HepG2 (cell line): Measurements from ENCODE around the gene KLC4. TPM values are rescaled to one million over a fixed set of nuclear protein-coding genes. Genes with fewer than 3 reads are reported as not detected.

Experiments
- ATF2 ChIP-seq: sonication (generic); formaldehyde crosslinking; IDR thresholded peaks from 2 replicates; pipeline ENCODE4 v1.4.0; 2020; ENCODE audit warnings: missing genetic modification reagents
- CREB3 ChIP-seq: sonication (generic); formaldehyde crosslinking; IDR thresholded peaks from 2 replicates; pipeline ENCODE4 v1.5.0; 2020; ENCODE audit warnings: missing genetic modification reagents
- FUBP1 ChIP-seq: sonication (generic); formaldehyde crosslinking; IDR thresholded peaks from 2 replicates; pipeline ENCODE4 v1.5.1; 2020; ENCODE audit warnings: missing genetic modification reagents, mild to moderate bottlenecking, borderline replicate concordance
- GATAD1 ChIP-seq: IDR thresholded peaks from 2 replicates; pipeline ENCODE4 v1.6.1; 2016; ENCODE audit warnings: missing genetic modification reagents, missing compliant biosample characterization
- HDAC6 ChIP-seq: fragments of 200-600 bp; sonication (generic); IDR thresholded peaks from 2 replicates; pipeline ENCODE4 v1.7.0; 2017; ENCODE audit warnings: mild to moderate bottlenecking, antibody characterized with exemption, low read length, low read depth
- PAWR ChIP-seq: sonication (generic); formaldehyde crosslinking; IDR thresholded peaks from 2 replicates; pipeline ENCODE4 v1.4.0; 2020; ENCODE audit warnings: missing genetic modification reagents, mild to moderate bottlenecking, borderline replicate concordance
- STAG1 ChIP-seq: sonication (generic); formaldehyde crosslinking; IDR thresholded peaks from 2 replicates; pipeline ENCODE4 v1.4.0; 2020; ENCODE audit warnings: missing genetic modification reagents
- STAT5B ChIP-seq: sonication (generic); formaldehyde crosslinking; IDR thresholded peaks from 2 replicates; pipeline ENCODE4 v1.4.0; 2020; ENCODE audit warnings: missing genetic modification reagents
- ZBTB26 ChIP-seq: IDR thresholded peaks from 2 replicates; pipeline ENCODE4 v1.6.1; 2016; ENCODE audit warnings: missing compliant biosample characterization, missing genetic modification reagents, borderline replicate concordance
- ZNF337 ChIP-seq: sonication (generic); formaldehyde crosslinking; IDR thresholded peaks from 2 replicates; pipeline ENCODE4 v1.5.1; 2020; ENCODE audit warnings: missing genetic modification reagents, low read depth, mild to moderate bottlenecking, borderline replicate concordance
- ZNF530 ChIP-seq: sonication (generic); formaldehyde crosslinking; IDR thresholded peaks from 2 replicates; pipeline ENCODE4 v1.5.0; 2020; ENCODE audit warnings: low read depth, mild to moderate bottlenecking, missing genetic modification reagents
- ZNF550 ChIP-seq: sonication (generic); formaldehyde crosslinking; IDR thresholded peaks from 2 replicates; pipeline ENCODE4 v1.4.0; 2020; ENCODE audit warnings: mild to moderate bottlenecking, missing genetic modification reagents, borderline replicate concordance
- ZNF598 ChIP-seq: sonication (generic); formaldehyde crosslinking; IDR thresholded peaks from 2 replicates; pipeline ENCODE4 v1.5.1; 2020; ENCODE audit warnings: mild to moderate bottlenecking, missing genetic modification reagents, borderline replicate concordance
- ZNF703 ChIP-seq: sonication (generic); formaldehyde crosslinking; IDR thresholded peaks from 2 replicates; pipeline ENCODE4 v1.5.1; 2020; ENCODE audit warnings: missing genetic modification reagents, mild to moderate bottlenecking, moderate library complexity, borderline replicate concordance
- ZSCAN29 ChIP-seq: sonication (generic); formaldehyde crosslinking; conservative IDR thresholded peaks from 2 replicates; pipeline ENCODE4 v1.4.0; 2020; ENCODE audit warnings: mild to moderate bottlenecking, missing genetic modification reagents
- polyA plus RNA-seq, 8 experiments: library from polyadenylated mRNA; depleted of rRNA in 3 of 8; stranded (reverse) in 7 of 8; unstranded in 1 of 8; fragments of >200 nt; fragmentation: Illumina TruSeq in 4 of 8; extraction: Trizol in 4 of 8; gene quantifications; 2 replicates each; pipeline versions ENCODE4 v1.2.1 to v1.2.3, GENCODE V29; 2011 to 2016; ENCODE audit warnings: low read depth in 4 of 8, missing spikeins in 1 of 8, mixed read lengths in 1 of 8; ENCODE audit not compliant: insufficient read depth in 1 of 8
- total RNA-seq, 5 experiments: library from RNA; depleted of rRNA; stranded (reverse); fragments of >200 nt; fragmentation: Illumina TruSeq; extraction: Trizol; gene quantifications; 2 replicates each; pipeline ENCODE4 v1.2.3, GENCODE V29; 2016; ENCODE audit warnings: low read depth in 1 of 5
- TF ChIP-seq, protein P1 (sequence below), 2 experiments: sonication (generic) in 1 of 2; formaldehyde crosslinking in 1 of 2; IDR thresholded peaks; 2 replicates each; pipeline versions ENCODE4 v1.4.0 to v1.6.1; 2016 to 2020; ENCODE audit warnings: borderline replicate concordance in 1 of 2, low read depth in 1 of 2, mild to moderate bottlenecking in 1 of 2, missing genetic modification reagents in 1 of 2
- TF ChIP-seq, protein P2 (sequence below): sonication (generic); formaldehyde crosslinking; IDR thresholded peaks from 2 replicates; pipeline ENCODE4 v1.5.0; 2020; ENCODE audit warnings: missing genetic modification reagents, mild to moderate bottlenecking, borderline replicate concordance

Gene KLC4
- total and polyA plus RNA-seq, 2 of the 13 experiments (the other 11 are each of a cell fraction or from before 2014, with no cell fraction given): 45.4 to 70.4 TPM

DNA sequence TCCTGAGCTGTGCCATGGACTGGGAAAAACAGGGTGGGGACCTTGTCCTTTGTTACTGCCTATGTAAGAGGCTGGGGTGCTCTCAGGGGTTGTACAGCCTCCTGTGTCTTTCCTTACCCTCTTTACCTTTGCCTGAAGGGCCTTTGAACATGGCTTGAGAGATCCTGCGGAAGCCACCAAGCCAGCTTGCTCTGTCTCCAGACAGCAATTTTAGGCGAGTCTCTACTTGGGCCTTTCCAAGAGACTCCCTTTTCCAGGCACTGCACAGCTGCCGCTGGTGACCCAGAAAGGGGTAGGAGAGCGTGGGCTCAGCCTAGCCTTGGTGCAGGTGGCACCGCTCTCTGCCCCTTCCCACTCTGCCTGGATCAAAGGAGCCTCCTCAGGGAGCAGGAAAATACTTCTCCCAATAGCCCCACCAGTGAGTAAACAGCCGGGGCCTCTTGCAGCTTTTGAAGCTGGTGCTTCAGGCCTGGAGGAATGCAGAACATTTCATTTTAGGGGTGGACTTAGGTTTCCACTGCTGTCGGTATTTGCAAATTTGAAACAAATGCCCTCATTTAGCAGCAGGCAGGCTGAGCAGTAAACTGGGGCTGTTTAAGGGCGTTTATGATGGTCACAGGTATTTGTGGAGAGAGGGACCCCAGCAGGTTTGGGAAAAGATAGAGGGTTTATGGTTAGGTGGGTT is 30.6 kb downstream of the KLC4 start (continued):
- TF ChIP-seq CREB3 (CRISPR knock-in tag) (peak; percentile 33; the same call in 1 of the 2 replicates), STAT5B (CRISPR knock-in tag) (peak; percentile 58; the same call in 1 of the 2 replicates), ZSCAN29 (CRISPR knock-in tag) (no peak), ATF2 (peak; percentile 68), ZNF550 (CRISPR knock-in tag) (no peak), ZNF530 (CRISPR knock-in tag) (no peak), PAWR (no peak), ZBTB26 (CRISPR knock-in tag) (no peak), ZNF703 (CRISPR knock-in tag) (no peak), HDAC6 (no peak), ZNF337 (CRISPR knock-in tag) (peak; percentile 38; the same call in 1 of the 2 replicates), STAG1 (CRISPR knock-in tag) (no peak), GATAD1 (CRISPR knock-in tag) (peak; percentile 53; the same call in 1 of the 2 replicates), ZNF598 (CRISPR knock-in tag) (no peak; the same call in 1 of the 2 replicates), FUBP1 (no peak)
- TF ChIP-seq, protein P1, sequence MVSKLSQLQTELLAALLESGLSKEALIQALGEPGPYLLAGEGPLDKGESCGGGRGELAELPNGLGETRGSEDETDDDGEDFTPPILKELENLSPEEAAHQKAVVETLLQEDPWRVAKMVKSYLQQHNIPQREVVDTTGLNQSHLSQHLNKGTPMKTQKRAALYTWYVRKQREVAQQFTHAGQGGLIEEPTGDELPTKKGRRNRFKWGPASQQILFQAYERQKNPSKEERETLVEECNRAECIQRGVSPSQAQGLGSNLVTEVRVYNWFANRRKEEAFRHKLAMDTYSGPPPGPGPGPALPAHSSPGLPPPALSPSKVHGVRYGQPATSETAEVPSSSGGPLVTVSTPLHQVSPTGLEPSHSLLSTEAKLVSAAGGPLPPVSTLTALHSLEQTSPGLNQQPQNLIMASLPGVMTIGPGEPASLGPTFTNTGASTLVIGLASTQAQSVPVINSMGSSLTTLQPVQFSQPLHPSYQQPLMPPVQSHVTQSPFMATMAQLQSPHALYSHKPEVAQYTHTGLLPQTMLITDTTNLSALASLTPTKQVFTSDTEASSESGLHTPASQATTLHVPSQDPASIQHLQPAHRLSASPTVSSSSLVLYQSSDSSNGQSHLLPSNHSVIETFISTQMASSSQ (IDR thresholded peaks at IDR 0.05; ENCODE audit: low read depth): peak; percentile 65
- TF ChIP-seq, protein P1 (CRISPR knock-in tag; IDR thresholded peaks at IDR 0.05; ENCODE audit: borderline replicate concordance): peak; percentile 46; the same call in 1 of the 2 replicates
- TF ChIP-seq, protein P2, sequence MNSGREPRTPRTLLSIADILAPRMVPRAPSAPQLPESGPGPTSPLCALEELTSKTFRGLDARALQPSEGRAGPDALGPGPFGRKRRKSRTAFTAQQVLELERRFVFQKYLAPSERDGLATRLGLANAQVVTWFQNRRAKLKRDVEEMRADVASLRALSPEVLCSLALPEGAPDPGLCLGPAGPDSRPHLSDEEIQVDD (CRISPR knock-in tag): no peak
